Measurements from ENCODE around the gene KIF1B. TPM values are rescaled to one million over a fixed set of nuclear protein-coding genes. Genes with fewer than 3 reads are reported as not detected.
A peak's percentile ranks its signal among the peaks of the same experiment; 100 is the strongest.

KIF1B gene
- total RNA-seq, 6 experiments from 2014 or later: 21.7 to 29.4 (median 23.2) TPM

DNA sequence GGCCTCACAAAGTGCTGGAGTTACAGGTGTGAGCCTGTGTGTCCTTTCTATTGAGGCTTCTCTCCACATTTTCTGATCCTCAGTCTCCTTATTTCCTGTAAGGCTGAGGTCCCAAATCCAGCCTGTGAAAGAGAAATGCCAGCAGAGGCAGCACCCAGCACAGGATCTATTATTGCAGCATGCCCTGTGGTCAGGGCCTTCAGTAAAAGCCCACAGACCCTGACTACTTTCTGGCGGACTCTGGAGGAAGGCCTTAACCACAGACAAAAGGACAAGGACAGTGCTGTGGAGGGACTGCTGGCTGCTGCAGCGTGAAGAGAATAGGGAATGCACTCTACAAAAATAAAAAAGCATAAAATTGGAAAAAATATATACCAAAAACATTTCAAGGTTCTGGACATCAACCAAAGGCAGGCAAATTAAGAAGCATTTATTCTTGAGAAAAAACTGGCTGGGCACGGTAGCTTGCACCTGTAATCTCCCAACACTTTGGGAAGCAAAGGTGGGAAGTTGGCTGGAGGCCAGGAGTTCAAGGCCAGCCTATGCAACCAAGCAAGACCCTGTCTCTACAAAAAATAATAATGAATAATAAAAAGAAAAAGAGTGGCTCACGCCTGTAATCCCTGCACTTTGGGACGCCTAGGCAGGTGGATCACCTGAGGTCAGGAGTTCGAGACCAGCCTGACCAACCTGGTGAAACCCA, 179.1 kb downstream of the KIF1B start:
- H3K9me3 ChIP-seq: no peaks in the 10 kb centered on the region
- no peak for ATAC-seq
- WGBS (ENCODE audit: insufficient coverage, low coverage, low lambda C conversion rate, missing lambda C conversion rate): 75% methylated on average over 5 of the region's 6 CpGs
- peaks cover 0 to 26% (median 9%) of the 10 kb centered on the region in 4 donors for H3K4me1 ChIP-seq
- peak overlapping the region in 1 of 3 donors; percentile 64 for H3K27ac ChIP-seq
- H3K4me3 ChIP-seq: no peak overlapping the region
- H3K36me3 ChIP-seq: no peaks in the 10 kb centered on the region
- no peak for DNase-seq
- intact Hi-C loops (cut with DNase I): no loop called here
- no peaks in the 10 kb centered on the region for H3K27me3 ChIP-seq
- TF ChIP-seq, protein P1, sequence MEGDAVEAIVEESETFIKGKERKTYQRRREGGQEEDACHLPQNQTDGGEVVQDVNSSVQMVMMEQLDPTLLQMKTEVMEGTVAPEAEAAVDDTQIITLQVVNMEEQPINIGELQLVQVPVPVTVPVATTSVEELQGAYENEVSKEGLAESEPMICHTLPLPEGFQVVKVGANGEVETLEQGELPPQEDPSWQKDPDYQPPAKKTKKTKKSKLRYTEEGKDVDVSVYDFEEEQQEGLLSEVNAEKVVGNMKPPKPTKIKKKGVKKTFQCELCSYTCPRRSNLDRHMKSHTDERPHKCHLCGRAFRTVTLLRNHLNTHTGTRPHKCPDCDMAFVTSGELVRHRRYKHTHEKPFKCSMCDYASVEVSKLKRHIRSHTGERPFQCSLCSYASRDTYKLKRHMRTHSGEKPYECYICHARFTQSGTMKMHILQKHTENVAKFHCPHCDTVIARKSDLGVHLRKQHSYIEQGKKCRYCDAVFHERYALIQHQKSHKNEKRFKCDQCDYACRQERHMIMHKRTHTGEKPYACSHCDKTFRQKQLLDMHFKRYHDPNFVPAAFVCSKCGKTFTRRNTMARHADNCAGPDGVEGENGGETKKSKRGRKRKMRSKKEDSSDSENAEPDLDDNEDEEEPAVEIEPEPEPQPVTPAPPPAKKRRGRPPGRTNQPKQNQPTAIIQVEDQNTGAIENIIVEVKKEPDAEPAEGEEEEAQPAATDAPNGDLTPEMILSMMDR (IDR thresholded peaks at IDR 0.05): no peak
- TF ChIP-seq POLR2A (IDR thresholded peaks at IDR 0.05): no peak

DNA sequence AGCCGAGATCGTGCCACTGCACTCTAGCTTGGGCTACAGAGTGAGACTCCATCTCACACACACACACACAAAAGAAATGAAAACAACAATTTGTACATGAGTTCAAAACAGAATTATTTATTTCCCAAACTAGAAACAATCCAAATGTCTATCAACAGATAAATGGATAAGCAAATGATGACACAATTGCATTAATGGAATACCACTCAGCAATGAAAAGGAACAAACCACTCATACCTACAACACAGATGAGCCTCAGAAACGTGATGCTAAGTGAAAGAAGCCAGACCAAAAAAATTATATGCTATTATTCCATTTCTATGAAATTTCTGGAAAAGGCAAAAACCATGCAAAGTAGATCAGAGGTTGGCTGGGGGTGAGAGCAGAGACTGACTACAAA, 186.5 kb downstream of the KIF1B start:
- intact Hi-C loops (cut with DNase I): no loop called here
- Histone ChIP-seq H3K4me1 (peaks cover 0 to 21% (median 5%) of the 10 kb centered on the region in 4 donors), H3K27me3 (no peaks in the 10 kb centered on the region), H3K27ac (no peak overlapping the region), H3K36me3 (peaks cover 0 to 1% (median 0%) of the 10 kb centered on the region in 4 donors), H3K9me3 (no peaks in the 10 kb centered on the region), H3K4me3 (no peak overlapping the region)
- TF ChIP-seq, protein P1 (IDR thresholded peaks at IDR 0.05): no peak
- TF ChIP-seq POLR2A (IDR thresholded peaks at IDR 0.05): no peak
- ATAC-seq: no peak
- 89% methylated on average over 3 of the region's 3 CpGs for WGBS (ENCODE audit: insufficient coverage, low coverage, low lambda C conversion rate, missing lambda C conversion rate)
- no peak for DNase-seq

DNA sequence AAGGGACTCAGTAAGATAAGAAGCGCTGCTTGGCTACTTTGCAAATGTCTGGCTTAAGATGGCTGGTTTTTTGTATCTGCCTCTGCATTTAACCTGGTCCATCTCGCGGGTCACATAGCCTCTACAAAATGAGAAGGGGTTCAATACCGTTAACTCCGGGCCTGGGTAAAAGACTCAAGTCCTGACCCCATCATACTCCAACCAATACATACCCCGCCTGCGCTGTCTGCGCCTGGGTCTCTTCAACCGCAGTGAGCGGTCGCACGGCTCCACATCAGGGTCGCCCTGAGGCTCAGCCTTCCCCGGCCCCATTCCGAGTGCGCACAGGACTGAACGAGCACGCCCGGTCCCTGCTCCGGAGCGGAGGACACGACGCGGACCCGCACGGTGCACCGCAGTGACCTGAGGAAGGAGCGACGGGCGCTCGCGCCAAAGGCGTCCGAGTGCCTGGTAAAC, 187.9 kb downstream of the KIF1B start:
- Histone ChIP-seq H3K27ac (peak overlapping the region in 2 of 3 donors; percentile 13 to 94), H3K9me3 (no peaks in the 10 kb centered on the region), H3K27me3 (no peaks in the 10 kb centered on the region), H3K4me3 (peak overlapping the region; percentile 86 to 96 (median 96)), H3K4me1 (peaks cover 0 to 21% (median 5%) of the 10 kb centered on the region in 4 donors), H3K36me3 (peaks cover 0 to 16% (median 4%) of the 10 kb centered on the region in 4 donors)
- 2% methylated on average over 16 of the region's 34 CpGs for WGBS (ENCODE audit: insufficient coverage, low coverage, low lambda C conversion rate, missing lambda C conversion rate)
- DNase-seq (no peak), ATAC-seq (no peak)
- no peak for TF ChIP-seq POLR2A (IDR thresholded peaks at IDR 0.05)
- TF ChIP-seq, protein P1 (IDR thresholded peaks at IDR 0.05): no peak
- intact Hi-C loops (cut with DNase I): no loop called here

DNA sequence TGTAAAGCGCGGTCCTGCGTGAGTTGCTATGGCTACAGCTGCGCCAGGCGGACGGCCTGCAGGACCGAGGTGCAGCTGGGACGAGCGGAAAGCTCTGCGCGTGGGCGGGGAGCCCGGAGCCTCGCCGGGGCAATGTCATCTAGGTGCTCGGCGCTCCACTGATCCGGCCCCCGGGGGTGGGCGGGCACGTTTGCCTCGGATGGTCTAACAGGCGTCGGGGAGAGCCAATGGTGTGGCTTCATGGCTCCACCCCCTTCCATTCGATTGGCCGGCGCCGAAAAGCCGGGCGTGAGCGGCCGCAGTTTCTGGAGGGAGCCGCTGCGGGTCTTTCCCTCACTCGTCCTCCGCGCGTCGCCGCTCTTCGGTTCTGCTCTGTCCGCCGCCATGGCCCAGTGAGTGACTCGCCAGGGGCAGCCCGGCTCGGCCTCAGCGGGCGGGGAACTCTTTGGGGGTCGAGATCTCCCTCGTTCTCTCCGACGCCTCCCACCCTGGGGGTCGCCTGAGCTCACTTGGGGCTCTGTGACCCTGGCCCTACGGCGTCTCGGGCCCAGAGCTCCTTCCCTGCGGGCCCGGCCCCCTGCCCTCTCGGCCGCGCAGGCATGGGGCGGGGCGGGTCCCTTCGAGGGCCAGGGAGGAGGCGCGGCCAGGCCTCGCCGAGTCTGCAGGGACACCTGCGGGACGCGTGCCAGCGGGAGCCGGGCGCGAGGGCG, 188.5 kb downstream of the KIF1B start, which contains the start of gene PGD:
Gene PGD, plus strand, starts transcription at position 331 of the 710 bp plus-strand sequence. Its CDS starts 54 bp downstream, at position 385.
- Histone ChIP-seq H3K36me3 (peaks cover 0 to 22% (median 7%) of the 10 kb centered on the region in 4 donors), H3K4me1 (peaks cover 0 to 21% (median 5%) of the 10 kb centered on the region in 4 donors), H3K4me3 (peak within 1 kb of the TSS; percentile 86 to 96 (median 96)), H3K27me3 (no peaks in the 10 kb centered on the region), H3K9me3 (no peaks in the 10 kb centered on the region), H3K27ac (peak within 1 kb of the TSS; percentile 73 to 94 (median 87))
- 0% methylated on average over 3 of the region's 76 CpGs for WGBS (ENCODE audit: insufficient coverage, low coverage, low lambda C conversion rate, missing lambda C conversion rate)
- DNase-seq (peak; percentile 99 to 100 (median 100)), ATAC-seq (peak; percentile 96 to 99 (median 96))
- TF ChIP-seq POLR2A (IDR thresholded peaks at IDR 0.05): peak; percentile 84
- TF ChIP-seq, protein P1 (IDR thresholded peaks at IDR 0.05): no peak
- intact Hi-C loops (cut with DNase I): no loop called here

Measured in right lobe of liver (tissue), 6 donors.